Type B pancreatic cell (in vitro differentiated cells): Measurements from ENCODE around the gene VWC2L. TPM values are rescaled to one million over a fixed set of nuclear protein-coding genes. Genes with fewer than 3 reads are reported as not detected.
A peak's percentile ranks its signal among the peaks of the same experiment; 100 is the strongest.

Experiments
- DNase-seq: peaks from one replicate; pipeline ENCODE4 v3.0.0; 2021; ENCODE audit warnings: mixed read lengths; ENCODE audit not compliant: unreplicated experiment; ENCODE audit errors: extremely low spot score
- H3K27ac Mint-ChIP-seq: 2 replicates; pipeline ENCODE4 v1.8.0; 2021; ENCODE audit warnings: mild to moderate bottlenecking, mixed read lengths
- H3K27me3 Mint-ChIP-seq: 2 replicates; pipeline ENCODE4 v1.8.0; 2021; ENCODE audit warnings: mixed read lengths
- H3K36me3 Mint-ChIP-seq: 2 replicates; pipeline ENCODE4 v1.8.0; 2021; ENCODE audit warnings: mixed read lengths
- H3K4me1 Mint-ChIP-seq: one replicate; pipeline ENCODE4 v1.8.0; 2021; ENCODE audit warnings: mixed read lengths; ENCODE audit not compliant: unreplicated experiment
- H3K4me3 Mint-ChIP-seq: 2 replicates; pipeline ENCODE4 v1.8.0; 2021; ENCODE audit warnings: mild to moderate bottlenecking, mixed read lengths
- H3K9me3 Mint-ChIP-seq: 2 replicates; pipeline ENCODE4 v1.8.0; 2021; ENCODE audit warnings: mixed read lengths
- CTCF ChIP-seq: fragments of 200-600 bp; sonication (generic); conservative IDR thresholded peaks from 2 replicates; pipeline ENCODE4 v1.5.0; 2021; ENCODE audit warnings: antibody characterized with exemption, mild to moderate bottlenecking
- total RNA-seq: library from RNA; stranded (reverse); gene quantifications from 2 replicates; pipeline ENCODE4 v1.2.1, GENCODE V29; 2021; ENCODE audit warnings: low replicate concordance

Gene VWC2L
- total RNA-seq, 1 donor from 2014 or later, result 0.17 TPM

- Mint-ChIP-seq H3K4me3 (no peak overlapping the region), H3K27ac (no peak overlapping the region), H3K36me3 (no peaks in the 10 kb centered on the region), H3K9me3 (no peaks in the 10 kb centered on the region), H3K27me3 (no peaks in the 10 kb centered on the region), H3K4me1 (peaks cover 11% of the 10 kb centered on the region)
- no peak for DNase-seq
- no peak for TF ChIP-seq CTCF
Observed at GRCh38 chr2:214577769-214578168, 166.9 kb downstream of the VWC2L start.

- no peak for TF ChIP-seq CTCF
- H3K27me3 Mint-ChIP-seq, result no peaks in the 10 kb centered on the region
- H3K4me3 Mint-ChIP-seq, result no peak overlapping the region
- H3K4me1 Mint-ChIP-seq, result peaks cover 11% of the 10 kb centered on the region
- DNase-seq, result no peak
- no peaks in the 10 kb centered on the region for H3K9me3 Mint-ChIP-seq
- H3K36me3 Mint-ChIP-seq, result no peaks in the 10 kb centered on the region
- H3K27ac Mint-ChIP-seq, result no peak overlapping the region
Observed at GRCh38 chr2:214578442-214578841, 167.6 kb downstream of the VWC2L start.

- H3K4me1 Mint-ChIP-seq, result peaks cover 11% of the 10 kb centered on the region
- H3K27ac Mint-ChIP-seq, result no peak overlapping the region
- H3K9me3 Mint-ChIP-seq, result no peaks in the 10 kb centered on the region
- DNase-seq, result no peak
- no peaks in the 10 kb centered on the region for H3K27me3 Mint-ChIP-seq
- H3K4me3 Mint-ChIP-seq, result no peak overlapping the region
- no peaks in the 10 kb centered on the region for H3K36me3 Mint-ChIP-seq
- TF ChIP-seq CTCF, result no peak
Observed at GRCh38 chr2:214579035-214579434, 168.2 kb downstream of the VWC2L start.

GRCh38 chr2:214587442-214587841, 176.6 kb downstream of the VWC2L start:
- no peaks in the 10 kb centered on the region for H3K9me3 Mint-ChIP-seq
- H3K27me3 Mint-ChIP-seq, result no peaks in the 10 kb centered on the region
- no peaks in the 10 kb centered on the region for H3K4me1 Mint-ChIP-seq
- no peak for DNase-seq
- no peaks in the 10 kb centered on the region for H3K36me3 Mint-ChIP-seq
- H3K4me3 Mint-ChIP-seq, result no peak overlapping the region
- peak; percentile 60 for TF ChIP-seq CTCF
- no peak overlapping the region for H3K27ac Mint-ChIP-seq

GRCh38 chr2:214591366-214591765, 180.5 kb downstream of the VWC2L start:
- no peak overlapping the region for H3K27ac Mint-ChIP-seq
- peak; percentile 54 for TF ChIP-seq CTCF
- H3K36me3 Mint-ChIP-seq, result no peaks in the 10 kb centered on the region
- no peak overlapping the region for H3K4me3 Mint-ChIP-seq
- no peaks in the 10 kb centered on the region for H3K4me1 Mint-ChIP-seq
- DNase-seq, result no peak
- H3K9me3 Mint-ChIP-seq, result no peaks in the 10 kb centered on the region
- no peaks in the 10 kb centered on the region for H3K27me3 Mint-ChIP-seq

- Mint-ChIP-seq H3K36me3 (no peaks in the 10 kb centered on the region), H3K27ac (no peak overlapping the region), H3K9me3 (no peaks in the 10 kb centered on the region), H3K4me3 (no peak overlapping the region), H3K4me1 (no peaks in the 10 kb centered on the region), H3K27me3 (no peaks in the 10 kb centered on the region)
- DNase-seq, result no peak
- no peak for TF ChIP-seq CTCF
Observed at GRCh38 chr2:214592011-214592410, 181.2 kb downstream of the VWC2L start.
